ENCODE measurements around the gene KCNMA1. TPM values are rescaled to one million over a fixed set of nuclear protein-coding genes. Genes with fewer than 3 reads are reported as not detected.

Gene KCNMA1
- total RNA-seq, 3 donors from 2014 or later (not counting 1 experiment from before 2014, with no cell fraction given): 0.40 to 1.8 (median 0.63) TPM

- Histone ChIP-seq H3K4me1 (ENCODE audit: control insufficient read depth, insufficient read depth, low read length) (no peaks in the 10 kb centered on the region), H3K4me3 (ENCODE audit: low read length) (no peak overlapping the region), H3K36me3 (ENCODE audit: control insufficient read depth, insufficient read depth, low read length) (no peaks in the 10 kb centered on the region), H3K9me3 (ENCODE audit: control insufficient read depth, insufficient read depth, low read length) (no peaks in the 10 kb centered on the region), H3K27ac (ENCODE audit: low read length) (no peak overlapping the region), H3K27me3 (ENCODE audit: control insufficient read depth, insufficient read depth, low read length) (no peaks in the 10 kb centered on the region)
- Mint-ChIP-seq H3K27ac (no peak overlapping the region), H3K36me3 (no peaks in the 10 kb centered on the region), H3K9me3 (no peaks in the 10 kb centered on the region), H3K4me1 (no peaks in the 10 kb centered on the region), H3K27me3 (ENCODE audit: low read depth in 2 of 2) (peaks cover 3 to 14% of the 10 kb centered on the region in 2 donors), H3K4me3 (no peak overlapping the region)
- TF ChIP-seq, protein P1, sequence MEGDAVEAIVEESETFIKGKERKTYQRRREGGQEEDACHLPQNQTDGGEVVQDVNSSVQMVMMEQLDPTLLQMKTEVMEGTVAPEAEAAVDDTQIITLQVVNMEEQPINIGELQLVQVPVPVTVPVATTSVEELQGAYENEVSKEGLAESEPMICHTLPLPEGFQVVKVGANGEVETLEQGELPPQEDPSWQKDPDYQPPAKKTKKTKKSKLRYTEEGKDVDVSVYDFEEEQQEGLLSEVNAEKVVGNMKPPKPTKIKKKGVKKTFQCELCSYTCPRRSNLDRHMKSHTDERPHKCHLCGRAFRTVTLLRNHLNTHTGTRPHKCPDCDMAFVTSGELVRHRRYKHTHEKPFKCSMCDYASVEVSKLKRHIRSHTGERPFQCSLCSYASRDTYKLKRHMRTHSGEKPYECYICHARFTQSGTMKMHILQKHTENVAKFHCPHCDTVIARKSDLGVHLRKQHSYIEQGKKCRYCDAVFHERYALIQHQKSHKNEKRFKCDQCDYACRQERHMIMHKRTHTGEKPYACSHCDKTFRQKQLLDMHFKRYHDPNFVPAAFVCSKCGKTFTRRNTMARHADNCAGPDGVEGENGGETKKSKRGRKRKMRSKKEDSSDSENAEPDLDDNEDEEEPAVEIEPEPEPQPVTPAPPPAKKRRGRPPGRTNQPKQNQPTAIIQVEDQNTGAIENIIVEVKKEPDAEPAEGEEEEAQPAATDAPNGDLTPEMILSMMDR (IDR thresholded peaks at IDR 0.05): no peak
- WGBS (ENCODE audit: insufficient coverage): 75% methylated on average over 4 of the region's 4 CpGs
- no peak for ATAC-seq
- intact Hi-C loops (cut with micrococcal nuclease): no loop called here
- no peak for DNase-seq
Observed at GRCh38 chr10:77452952-77453564, 184.6 kb downstream of the KCNMA1 start.

- no peaks in the 10 kb centered on the region for H3K4me1 ChIP-seq (ENCODE audit: control insufficient read depth, insufficient read depth, low read length)
- H3K9me3 ChIP-seq (ENCODE audit: control insufficient read depth, insufficient read depth, low read length): no peaks in the 10 kb centered on the region
- DNase-seq: no peak
- Mint-ChIP-seq H3K9me3 (no peaks in the 10 kb centered on the region), H3K36me3 (no peaks in the 10 kb centered on the region), H3K27ac (no peak overlapping the region), H3K27me3 (ENCODE audit: low read depth in 2 of 2) (peaks cover 3 to 9% of the 10 kb centered on the region in 2 donors), H3K4me1 (no peaks in the 10 kb centered on the region), H3K4me3 (no peak overlapping the region)
- no peak overlapping the region for H3K4me3 ChIP-seq (ENCODE audit: low read length)
- H3K27ac ChIP-seq (ENCODE audit: low read length): no peak overlapping the region
- ATAC-seq: no peak
- intact Hi-C loops (cut with micrococcal nuclease): no loop called here
- WGBS (ENCODE audit: insufficient coverage): 78% methylated on average over 2 of the region's 2 CpGs
- TF ChIP-seq, protein P1 (IDR thresholded peaks at IDR 0.05): no peak
- no peaks in the 10 kb centered on the region for H3K27me3 ChIP-seq (ENCODE audit: control insufficient read depth, insufficient read depth, low read length)
- H3K36me3 ChIP-seq (ENCODE audit: control insufficient read depth, insufficient read depth, low read length): no peaks in the 10 kb centered on the region
Observed at GRCh38 chr10:77451886-77452285, 185.7 kb downstream of the KCNMA1 start.

- Histone ChIP-seq H3K36me3 (ENCODE audit: control insufficient read depth, insufficient read depth, low read length) (no peaks in the 10 kb centered on the region), H3K9me3 (ENCODE audit: control insufficient read depth, insufficient read depth, low read length) (no peaks in the 10 kb centered on the region), H3K4me3 (ENCODE audit: low read length) (no peak overlapping the region), H3K27ac (ENCODE audit: low read length) (no peak overlapping the region), H3K27me3 (ENCODE audit: control insufficient read depth, insufficient read depth, low read length) (no peaks in the 10 kb centered on the region), H3K4me1 (ENCODE audit: control insufficient read depth, insufficient read depth, low read length) (no peaks in the 10 kb centered on the region)
- Mint-ChIP-seq H3K36me3 (no peaks in the 10 kb centered on the region), H3K9me3 (no peaks in the 10 kb centered on the region), H3K4me1 (no peaks in the 10 kb centered on the region), H3K27me3 (ENCODE audit: low read depth in 2 of 2) (no peaks in the 10 kb centered on the region), H3K4me3 (no peak overlapping the region), H3K27ac (no peak overlapping the region)
- TF ChIP-seq, protein P1 (IDR thresholded peaks at IDR 0.05): no peak
- DNase-seq: no peak
- intact Hi-C loops (cut with micrococcal nuclease): no loop called here
- 94% methylated on average over 5 of the region's 5 CpGs for WGBS (ENCODE audit: insufficient coverage)
- no peak for ATAC-seq
Observed at GRCh38 chr10:77448226-77448625, 189.4 kb downstream of the KCNMA1 start.

DNA sequence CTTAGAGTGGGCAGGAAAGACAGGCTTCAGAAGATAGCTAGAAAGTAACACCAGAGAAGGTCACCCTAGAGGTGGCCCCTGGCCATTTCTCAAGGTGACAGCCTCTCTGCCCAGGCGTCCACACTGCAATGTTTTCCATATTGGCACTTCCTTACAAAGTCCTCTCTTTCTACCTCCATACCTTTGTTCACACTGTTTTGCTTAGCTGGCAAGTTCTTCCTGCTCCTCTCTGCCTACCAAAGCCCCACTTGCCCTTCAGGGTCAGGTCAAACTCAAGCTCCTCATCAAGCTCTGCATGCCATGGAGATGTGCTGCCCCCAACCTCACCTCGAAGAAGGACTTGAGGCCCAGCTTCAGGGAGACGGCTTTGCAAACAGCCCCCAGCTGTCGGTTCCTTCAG, 190.9 kb downstream of the KCNMA1 start:
- Mint-ChIP-seq H3K4me3 (no peak overlapping the region), H3K9me3 (no peaks in the 10 kb centered on the region), H3K27ac (no peak overlapping the region), H3K27me3 (ENCODE audit: low read depth in 2 of 2) (peaks cover 3 to 8% of the 10 kb centered on the region in 2 donors), H3K4me1 (no peaks in the 10 kb centered on the region), H3K36me3 (no peaks in the 10 kb centered on the region)
- no peak for DNase-seq
- H3K9me3 ChIP-seq (ENCODE audit: control insufficient read depth, insufficient read depth, low read length): no peaks in the 10 kb centered on the region
- no peak overlapping the region for H3K27ac ChIP-seq (ENCODE audit: low read length)
- ATAC-seq: no peak
- TF ChIP-seq, protein P1 (IDR thresholded peaks at IDR 0.05): no peak
- no peaks in the 10 kb centered on the region for H3K36me3 ChIP-seq (ENCODE audit: control insufficient read depth, insufficient read depth, low read length)
- H3K4me3 ChIP-seq (ENCODE audit: low read length): no peak overlapping the region
- WGBS (ENCODE audit: insufficient coverage): 89% methylated on average over 4 of the region's 4 CpGs
- no peaks in the 10 kb centered on the region for H3K4me1 ChIP-seq (ENCODE audit: control insufficient read depth, insufficient read depth, low read length)
- no peaks in the 10 kb centered on the region for H3K27me3 ChIP-seq (ENCODE audit: control insufficient read depth, insufficient read depth, low read length)
- intact Hi-C loops (cut with micrococcal nuclease): no loop called here
